HG03095 (cell line): ENCODE data around the gene STAU1.
"Not testable (repeated sequence)": the region's sequence is repeated elsewhere in the genome, so short reads cannot be mapped to it uniquely, and the experiment has no call there.

Experiments used
- ATAC-seq: cut with Tn5 transposase; IDR thresholded peaks from one replicate; pipeline ENCODE4 v1.9.1; 2021; ENCODE audit warnings: moderate library complexity; ENCODE audit not compliant: unreplicated experiment

The STAU1 gene

DNA sequence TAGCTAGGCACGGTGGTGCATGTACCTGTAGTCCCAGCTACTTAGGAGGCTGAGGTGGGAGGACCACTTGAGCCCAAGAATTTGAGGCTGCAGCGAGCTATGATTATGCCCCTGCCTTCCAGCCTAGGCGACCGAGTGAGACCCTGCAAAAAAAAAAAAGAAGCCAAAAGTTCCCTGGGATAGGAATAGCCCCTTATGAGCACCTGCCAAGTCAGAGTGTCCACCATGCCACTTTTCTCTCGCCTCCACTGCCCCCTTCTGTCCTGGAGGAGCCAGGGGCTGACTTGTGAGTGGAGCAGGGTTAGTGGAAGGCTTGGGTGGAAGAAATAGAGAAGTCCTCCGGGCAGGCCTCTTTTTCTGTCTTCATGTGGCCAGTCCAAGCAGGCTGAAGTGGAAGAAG lies 18.9 kb upstream of the STAU1 start:
- ATAC-seq, result no peak

DNA sequence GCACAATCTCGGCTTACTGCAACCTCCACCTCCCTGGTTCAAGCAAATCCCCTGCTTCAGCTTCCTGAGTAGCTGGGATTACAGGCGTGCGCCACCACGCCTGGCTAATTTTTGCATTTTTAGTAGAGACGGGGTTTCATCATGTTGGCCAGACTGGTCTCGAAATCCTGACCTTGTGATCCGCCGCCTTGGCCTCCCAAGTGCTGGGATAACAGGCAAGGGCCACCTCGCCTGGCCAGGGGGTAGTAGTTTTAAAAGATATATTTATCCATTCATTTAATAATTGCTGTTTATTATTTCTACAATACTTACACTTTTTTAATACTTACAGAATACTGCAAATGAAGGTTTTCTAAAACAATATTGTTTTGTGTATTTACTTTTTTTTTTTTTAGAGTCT lies 15.6 kb upstream of the STAU1 start:
- ATAC-seq, result no peak

DNA sequence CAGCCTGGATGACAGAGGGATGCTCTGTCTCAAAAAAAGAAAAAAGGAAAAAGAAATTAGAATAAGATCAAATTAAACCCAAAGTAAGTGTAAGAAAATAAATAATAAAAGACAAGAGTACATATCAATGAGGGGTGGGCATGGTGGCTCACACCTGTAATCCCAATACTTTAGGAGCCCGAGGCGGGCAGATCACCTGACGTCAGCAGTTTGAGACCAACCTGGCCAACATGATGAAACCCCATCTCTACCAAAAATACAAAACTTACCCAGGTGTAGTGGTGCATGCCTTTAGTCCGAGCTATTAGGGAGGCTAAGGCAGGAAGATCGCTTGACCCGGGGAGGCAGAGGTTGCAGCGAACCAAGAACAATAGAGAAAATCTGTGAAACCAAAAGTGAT lies 14.9 kb upstream of the STAU1 start:
- no peak for ATAC-seq

DNA sequence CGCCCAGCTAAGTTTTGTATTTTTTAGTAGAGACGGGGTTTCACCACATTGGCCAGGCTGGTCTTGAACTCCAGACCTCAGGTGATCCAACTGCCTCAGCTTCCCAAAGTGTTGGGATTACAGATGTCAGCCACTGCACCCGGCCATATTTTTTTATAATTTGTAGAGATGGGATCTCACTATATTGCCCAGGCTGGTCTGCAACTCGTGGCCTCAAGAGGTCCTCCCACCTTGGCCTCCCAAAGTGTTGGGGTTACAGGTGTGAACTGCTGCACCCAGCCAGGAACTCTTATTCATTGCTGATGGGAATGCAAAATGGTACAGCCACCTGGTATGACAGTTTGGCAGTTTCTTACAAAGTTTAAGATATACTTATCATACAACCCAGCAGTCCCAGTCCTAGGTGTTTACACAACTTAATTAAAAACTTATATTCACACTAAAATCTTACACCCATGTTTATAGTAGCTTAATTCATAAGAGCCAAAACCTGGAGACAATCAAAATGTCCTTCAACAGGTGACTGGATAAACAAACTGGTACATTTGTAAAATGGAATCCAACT lies 11.7 kb upstream of the STAU1 start:
- no peak for ATAC-seq

DNA sequence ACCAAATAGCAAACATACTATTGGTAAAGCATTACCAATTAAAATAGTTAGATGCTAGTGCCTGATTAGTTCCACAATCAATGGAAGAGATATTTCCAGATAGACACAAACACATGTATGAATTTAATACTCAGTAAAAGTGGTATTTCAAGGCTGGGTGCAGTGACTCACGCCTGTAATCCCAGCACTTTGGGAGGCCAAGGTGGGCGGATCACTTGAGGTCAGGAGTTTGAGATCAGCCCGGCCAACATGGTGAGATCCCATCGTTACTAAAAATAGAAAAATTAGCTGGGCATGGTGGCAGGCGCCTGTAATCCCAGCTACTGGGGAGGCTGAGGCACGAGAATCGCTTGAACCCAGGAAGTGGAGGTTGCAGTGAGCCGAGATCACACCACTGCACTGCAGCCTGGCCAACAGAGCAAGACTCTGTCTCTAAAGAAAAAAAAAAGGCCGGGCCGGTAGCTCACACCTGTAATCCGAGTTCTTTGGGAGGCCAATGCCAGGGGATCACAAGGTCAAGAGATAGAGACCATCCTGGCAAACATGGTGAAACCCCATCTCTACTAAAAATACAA lies 4.9 kb upstream of the STAU1 start:
- not testable (repeated sequence) for ATAC-seq

DNA sequence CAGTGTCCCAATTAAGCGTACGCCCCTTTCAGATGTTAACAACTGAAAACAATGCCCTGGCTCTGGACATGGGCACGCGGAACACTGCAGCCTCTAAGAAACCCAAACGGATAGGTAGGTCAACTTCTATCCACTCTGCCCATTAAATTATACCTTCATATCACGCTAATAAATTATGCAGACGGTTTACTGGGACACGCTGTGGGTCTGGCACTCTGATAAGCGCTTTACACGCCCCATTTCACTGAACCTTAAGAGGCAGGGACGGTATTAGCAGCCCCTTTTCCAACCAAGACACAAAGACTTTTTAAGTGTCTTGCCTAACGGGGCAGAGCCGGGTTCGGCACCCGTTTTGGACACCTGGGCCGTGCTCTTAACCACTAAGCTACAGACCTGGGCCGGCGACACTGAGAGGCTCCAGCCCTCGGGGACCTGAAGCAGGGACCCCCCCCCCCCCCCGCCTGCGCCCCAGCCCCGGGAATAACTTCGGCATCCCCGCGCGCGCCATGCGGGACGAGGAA lies 744 bp downstream of the STAU1 start:
- peak; percentile 8 for ATAC-seq

DNA sequence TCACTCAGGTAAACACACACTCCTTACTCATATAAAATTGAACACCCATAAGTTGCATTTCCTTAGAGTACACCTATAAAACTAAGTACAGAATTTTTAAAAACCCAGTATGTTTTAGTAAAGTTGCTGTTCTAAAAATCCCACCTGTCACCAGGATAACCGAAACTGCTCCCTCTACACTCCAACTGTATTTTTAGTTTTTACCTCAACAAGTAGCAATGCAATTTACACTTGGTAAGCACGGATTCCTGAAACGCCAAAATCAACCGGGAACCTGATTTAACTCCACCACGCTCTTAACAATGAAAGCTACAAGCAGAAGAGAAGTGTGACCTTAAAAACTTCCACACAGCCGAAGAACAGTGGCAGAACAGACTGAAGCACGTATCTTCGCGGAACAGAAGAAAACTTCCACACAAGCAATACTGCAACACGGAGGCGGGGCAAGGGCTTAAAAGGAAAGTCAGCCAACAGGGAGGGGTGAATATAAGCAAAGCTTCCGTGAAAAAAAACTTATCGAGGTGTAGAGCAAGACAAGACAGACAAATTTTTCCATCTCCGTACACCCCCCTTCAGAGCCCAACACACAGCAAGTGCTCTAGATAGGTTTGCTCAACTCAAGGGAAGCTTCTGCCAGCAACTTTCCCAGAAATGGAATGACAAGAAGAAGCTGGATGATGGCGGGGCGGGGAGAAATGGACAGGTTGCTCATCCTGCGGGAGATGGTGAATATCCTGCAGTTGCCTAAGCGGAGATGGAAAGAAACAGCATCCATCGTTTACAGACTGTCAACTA lies 1.4 kb downstream of the STAU1 start:
- no peak for ATAC-seq

DNA sequence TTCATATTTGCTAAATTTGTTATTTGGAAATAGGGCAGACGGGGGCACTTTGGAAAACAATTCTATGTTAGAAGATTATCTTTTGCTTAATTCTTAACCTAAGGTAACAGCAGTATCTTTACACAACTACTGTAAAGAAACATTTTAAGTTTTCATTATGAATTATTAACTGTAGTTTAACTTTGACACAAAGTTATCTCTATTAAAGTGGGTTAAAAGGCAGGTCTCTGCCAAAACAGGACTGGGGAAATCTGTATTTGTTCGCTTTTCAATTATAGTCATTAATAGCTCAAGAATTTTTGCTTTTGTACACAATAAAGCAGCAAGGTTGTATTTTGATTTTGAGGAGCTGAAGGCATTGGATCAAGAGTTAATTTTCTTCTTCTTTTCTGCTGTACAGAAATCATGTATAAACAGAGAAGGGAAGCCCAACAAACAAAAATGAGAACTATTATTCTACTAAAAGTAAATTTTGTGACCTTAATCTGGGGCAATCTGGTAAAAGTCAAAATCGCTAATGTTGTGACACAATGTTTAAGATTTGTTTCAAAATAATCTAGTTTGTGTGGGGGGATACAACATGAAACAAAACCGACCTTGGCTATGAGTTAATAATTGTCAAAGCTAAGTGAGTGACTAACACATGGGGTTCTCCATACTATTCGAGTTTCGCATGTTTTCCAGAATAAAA lies 2.9 kb downstream of the STAU1 start:
- ATAC-seq, result no peak

DNA sequence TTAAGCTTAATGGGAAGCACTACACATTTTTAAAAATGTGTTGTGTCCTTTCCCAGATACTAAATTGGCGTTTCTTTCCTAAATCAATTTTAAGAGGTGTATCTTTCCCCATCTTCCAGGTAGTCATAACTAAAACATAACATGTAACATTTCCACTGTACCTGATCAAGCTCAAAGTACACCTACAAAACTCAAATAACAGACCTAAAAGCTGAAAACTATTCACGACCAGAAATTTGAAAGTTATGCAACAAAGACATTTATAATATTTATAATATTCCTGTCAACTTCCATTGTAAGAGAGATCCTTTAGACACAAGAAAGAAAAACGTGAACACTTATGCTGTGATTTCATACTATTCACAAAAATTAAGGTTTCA lies 3.5 kb downstream of the STAU1 start:
- ATAC-seq, result no peak

DNA sequence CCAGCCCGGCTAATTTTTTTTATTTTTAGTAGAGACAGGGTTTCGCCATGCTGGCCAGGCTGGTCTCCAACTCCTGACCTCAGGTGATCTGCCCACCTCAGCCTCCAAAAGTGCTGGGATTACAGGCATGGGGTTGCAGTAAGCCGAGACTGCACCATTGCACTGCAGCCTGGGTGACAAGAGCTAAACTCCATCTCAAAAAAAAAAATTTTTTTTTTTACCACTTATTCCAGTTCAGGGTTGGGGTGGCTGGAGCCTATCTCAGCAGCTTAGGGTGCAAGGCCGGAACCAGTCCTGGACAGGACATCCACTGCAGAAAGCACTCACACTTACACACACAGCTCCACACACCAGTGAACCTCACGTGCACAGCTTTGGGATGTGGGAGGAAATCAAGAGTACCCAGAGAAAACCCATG lies 4.0 kb downstream of the STAU1 start:
- ATAC-seq, result not testable (repeated sequence)

DNA sequence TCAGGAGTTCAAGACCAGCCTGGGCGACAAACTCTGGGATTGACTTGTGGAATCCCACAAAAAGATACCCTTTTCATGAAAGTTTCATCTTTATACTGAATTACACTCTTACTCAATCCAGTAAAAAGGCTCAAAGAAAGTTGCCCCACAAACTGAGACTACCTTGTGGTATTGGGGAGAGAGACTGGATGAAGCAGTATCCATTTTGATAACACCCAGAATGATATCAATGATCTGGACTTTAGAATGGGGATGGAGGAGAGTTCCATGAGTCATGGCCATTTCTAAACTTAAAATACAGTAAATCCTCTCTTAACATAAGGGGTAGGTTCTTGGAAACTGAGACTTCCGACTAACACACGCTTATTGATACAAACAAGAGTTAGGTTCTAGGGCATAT lies 4.7 kb downstream of the STAU1 start:
- ATAC-seq, result no peak

DNA sequence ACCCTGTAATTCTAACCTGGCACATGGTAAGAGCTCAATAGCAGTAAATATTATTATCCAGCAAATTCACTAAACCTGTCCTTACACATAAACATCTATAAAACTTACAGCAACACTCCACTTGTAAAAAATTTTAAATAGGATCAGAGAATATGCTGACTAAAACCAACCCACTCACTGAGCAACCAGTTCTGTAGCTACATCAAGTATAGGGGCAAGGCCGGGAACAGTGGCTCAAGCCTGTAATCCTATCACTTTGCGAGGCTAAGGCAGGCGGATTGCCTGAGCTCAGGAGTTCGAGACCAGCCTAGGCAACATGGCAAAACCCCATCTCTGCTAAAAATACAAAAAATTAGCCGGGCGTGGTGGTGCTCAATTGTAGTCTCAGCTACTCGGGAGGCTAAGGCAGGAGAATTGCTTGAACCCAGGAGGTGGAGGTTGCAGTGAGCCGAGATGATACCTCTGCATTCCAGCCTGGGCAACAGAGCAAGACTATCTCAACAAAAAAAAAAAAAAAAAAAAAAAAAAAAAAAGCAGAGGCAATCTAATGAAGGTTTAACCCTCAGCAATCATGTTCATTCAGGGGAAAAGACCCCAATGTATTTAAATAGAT lies 6.8 kb downstream of the STAU1 start:
- no peak for ATAC-seq

DNA sequence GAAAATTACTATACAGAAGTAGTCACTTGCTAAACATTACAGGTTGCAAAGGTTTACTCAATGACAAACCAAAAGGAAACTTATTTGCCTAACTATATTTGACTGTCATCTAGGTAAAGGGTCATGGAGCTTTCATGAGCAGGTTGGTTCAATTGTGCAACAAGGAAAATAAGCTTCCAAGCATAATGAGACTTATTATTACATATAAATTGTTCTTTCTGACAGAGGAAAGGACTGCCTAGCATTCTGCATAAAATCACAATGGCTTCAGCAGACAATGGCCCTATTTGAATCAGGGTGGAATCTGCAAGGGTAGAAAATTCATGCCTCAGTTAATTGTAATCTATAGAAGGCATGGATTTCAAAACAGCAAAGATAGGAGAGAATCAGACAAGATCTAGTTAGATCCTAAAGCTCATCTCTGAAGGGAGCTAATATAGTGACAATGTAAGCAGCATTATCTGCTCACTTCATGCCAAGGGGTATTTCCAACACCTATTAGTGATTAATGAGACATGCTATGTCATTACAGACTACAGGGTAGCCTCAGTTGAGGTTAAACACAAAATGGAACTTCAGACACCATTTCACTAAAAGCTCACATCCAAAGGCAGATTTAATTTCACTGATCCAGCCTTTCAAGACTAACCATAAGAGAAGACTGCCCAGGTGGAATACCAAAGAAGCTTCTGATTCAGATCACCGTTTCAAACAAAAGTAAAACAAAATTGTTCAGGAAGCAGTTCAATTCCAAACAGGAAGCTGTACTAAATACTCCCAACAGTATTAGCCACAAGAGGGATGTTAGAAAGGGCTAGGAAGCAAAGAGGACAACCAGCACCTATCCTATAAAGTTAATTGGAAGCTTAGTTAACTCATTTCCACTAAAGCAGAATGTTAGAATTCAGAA lies 8.5 kb downstream of the STAU1 start:
- no peak for ATAC-seq

DNA sequence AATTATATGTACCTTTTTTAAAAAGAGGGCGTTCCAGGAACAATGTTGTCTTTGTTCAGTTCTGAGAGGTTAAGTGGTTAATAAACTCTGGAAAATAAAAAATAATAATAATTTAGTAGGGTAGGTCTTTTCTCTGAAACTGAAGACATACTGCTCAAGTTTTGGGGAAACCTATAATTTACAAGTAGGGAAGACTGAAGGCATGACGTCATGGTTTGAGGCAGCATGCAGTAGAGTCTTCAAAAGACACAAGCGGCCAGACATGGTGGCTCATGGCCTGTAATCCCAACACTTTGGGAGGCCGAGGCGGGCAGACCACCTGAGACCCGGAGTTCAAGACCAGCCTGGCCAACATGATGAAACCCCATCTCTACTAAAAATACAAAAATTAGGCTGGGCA lies 14.0 kb downstream of the STAU1 start:
- no peak for ATAC-seq

DNA sequence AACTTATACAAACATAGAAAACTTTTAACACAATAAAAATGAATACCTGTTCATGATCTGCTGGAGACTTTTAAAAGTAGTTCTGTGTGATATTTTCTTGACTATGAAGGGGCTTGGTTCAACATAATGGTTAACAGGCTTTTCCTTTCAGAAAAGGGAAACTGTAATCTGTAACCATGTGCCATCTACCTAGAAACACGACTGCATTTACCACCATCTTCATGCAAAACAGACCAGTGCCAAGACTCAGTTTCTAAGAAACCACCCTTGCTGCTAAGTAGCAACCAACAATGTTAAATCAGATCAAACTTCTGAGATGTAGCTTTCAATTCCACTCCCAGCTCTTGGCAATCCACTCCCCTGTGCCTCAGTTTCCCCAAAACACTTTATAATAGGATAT lies 15.7 kb downstream of the STAU1 start:
- ATAC-seq, result no peak

DNA sequence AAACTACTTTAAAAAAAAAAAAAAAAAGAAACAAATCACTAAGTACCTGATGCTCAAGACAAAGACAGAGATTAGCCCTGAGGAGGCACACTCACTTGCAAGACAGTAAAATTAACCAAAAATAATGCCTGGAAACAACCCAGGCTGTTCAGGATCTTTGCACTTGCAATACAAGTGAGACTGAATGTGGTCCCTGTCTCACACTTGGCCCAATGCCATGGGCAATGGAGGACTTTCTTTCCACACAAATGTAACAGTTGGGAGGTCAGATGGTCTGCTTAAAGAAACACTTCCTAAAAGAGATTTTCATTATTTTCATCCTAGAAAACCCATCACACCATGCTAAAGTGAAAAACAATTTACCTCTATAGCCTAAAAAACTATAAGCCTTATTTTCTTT lies 16.2 kb downstream of the STAU1 start:
- ATAC-seq, result no peak

DNA sequence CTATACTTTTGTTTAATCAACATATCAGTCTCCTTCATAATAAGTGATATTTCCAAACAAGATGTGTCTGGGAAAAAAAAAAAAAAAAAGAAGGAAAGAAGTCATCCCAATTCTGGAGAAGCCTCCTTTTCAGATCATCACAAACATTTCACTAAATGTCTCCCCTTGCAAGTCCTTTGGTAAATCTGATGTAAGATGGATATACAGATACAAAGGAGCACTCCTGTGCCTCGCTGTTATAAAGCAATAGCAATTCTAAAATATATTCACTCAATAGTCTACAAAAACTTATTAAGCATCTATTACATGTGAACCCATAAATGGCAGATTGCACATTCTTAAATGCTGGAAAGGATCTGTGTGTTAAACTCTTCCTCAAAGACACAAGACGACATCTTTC lies 17.4 kb downstream of the STAU1 start:
- no peak for ATAC-seq

DNA sequence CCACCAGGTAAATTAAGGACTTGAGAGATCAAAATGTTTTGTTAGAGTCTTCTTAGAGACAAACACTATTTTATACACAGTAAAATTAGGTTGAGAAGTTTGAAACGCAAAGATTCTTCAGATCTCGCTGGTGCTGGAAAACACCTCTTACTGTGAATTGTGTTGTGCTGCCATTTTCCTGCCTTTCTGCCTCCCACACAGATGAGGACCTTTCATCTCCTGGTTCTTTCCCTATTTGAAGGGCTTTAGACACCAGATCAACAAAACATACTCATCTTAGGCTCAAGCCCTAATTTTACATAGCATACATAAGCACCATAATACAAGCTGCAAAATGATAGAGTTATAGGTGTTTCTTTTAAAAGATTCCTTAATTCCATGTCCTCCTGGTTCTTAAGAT lies 18.6 kb downstream of the STAU1 start:
- ATAC-seq, result no peak

DNA sequence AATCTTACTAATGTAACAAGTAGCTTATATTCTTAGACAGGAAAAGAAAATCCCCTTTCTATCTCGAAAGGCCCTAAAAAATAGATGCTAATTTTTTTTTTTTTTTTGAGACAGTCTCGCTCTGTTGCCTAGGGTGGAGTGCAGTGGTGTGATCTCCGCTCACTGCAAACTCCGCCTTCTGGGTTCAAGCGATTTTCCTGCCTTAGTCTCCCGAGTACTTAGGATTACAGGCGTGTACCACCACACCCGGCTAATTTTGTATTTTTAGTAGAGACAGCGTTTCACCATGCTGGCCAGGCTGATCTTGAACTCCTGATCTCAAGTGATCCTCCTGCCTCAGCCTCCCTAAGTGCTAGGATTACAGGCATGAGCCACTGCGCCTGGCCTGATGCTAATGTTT lies 19.3 kb downstream of the STAU1 start:
- ATAC-seq, result not testable (repeated sequence)

DNA sequence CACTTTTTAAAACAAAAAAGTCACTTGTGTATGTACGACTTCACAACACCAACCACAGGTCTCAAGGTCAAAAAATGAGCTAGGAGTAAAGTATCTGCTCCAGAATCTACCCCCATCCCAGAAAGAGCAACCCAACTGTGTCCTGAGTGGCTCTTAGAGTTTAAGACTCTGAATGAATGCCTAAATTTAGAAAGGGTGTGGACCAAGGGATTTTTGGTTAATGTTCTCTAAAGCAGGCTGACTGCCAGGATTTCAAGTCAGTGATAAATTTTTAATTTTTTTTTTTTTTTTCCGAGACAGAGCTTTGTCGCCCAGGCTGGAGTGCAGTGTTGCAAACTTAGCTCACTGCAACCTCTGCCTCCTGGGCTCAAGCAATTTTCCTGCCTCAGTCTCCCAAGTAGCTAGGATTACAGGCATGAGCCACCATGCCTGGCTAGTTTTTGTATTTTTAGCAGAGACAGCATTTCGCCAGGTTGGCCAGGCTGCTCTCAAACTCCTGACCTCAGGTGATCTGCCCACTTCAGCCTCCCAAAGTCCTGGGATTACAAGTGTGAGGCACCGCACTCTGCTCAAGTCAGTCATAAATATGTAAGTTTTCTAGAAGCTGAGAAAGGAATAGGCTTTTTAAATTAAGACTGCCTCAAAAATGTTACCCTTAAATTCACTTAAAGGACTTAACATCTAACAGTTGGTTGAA lies 20.2 kb downstream of the STAU1 start:
- ATAC-seq, result no peak
